H1 (cell line): ENCODE results near the gene CASP5. TPM values are rescaled to one million over a fixed set of nuclear protein-coding genes. Genes with fewer than 3 reads are reported as not detected.
"Not testable (repeated sequence)": the region's sequence is repeated elsewhere in the genome, so short reads cannot be mapped to it uniquely, and the experiment has no call there.

Experiments used
- CTCF ChIA-PET: fragments of 300-600 bp; sonication (Branson Sonifier 250); formaldehyde crosslinking; loops from one replicate; lab custom pipeline; 2021; ENCODE audit not compliant: partially characterized antibody; lab: Charles Lee
- POLR2A ChIA-PET: fragments of 300-600 bp; sonication (Branson Sonifier 250); formaldehyde crosslinking; loops from one replicate; lab custom pipeline; 2021; ENCODE audit warnings: inconsistent platforms; ENCODE audit not compliant: partially characterized antibody; lab: Charles Lee
- DNase-seq, 2 experiments: peaks; one replicate each; pipeline versions ENCODE4 v3.0.0 to v3.0.0-alpha.2; 2010 to 2022; ENCODE audit warnings: low spot score in 2 of 2, low read depth in 1 of 2, mixed read lengths in 1 of 2
- FAIRE-seq: peaks from 2 replicates; lab custom pipeline; 2011; peaks lifted over from hg19 to GRCh38; lab: Jason Lieb, UNC
- H2AFZ ChIP-seq: 2 replicates; pipeline ENCODE4 v1.8.1; 2012; ENCODE audit warnings: low read length, inconsistent platforms
- H2AK5ac ChIP-seq: 2 replicates; pipeline ENCODE4 v1.6.1; 2013; ENCODE audit warnings: low read depth, low read length
- H2BK120ac ChIP-seq: replicated peaks from 2 replicates; pipeline ENCODE3; 2013; ENCODE audit warnings: low read depth, low read length, inconsistent platforms
- H2BK12ac ChIP-seq: 2 replicates; pipeline ENCODE4 v1.6.1; 2013; ENCODE audit warnings: low read depth, low read length
- H2BK15ac ChIP-seq: 2 replicates; pipeline ENCODE4 v1.6.1; 2013; ENCODE audit warnings: low read length
- H2BK20ac ChIP-seq: 2 replicates; pipeline ENCODE4 v1.6.1; 2013; ENCODE audit warnings: low read length
- H2BK5ac ChIP-seq: 2 replicates; pipeline ENCODE4 v1.6.1; 2013; ENCODE audit warnings: low read depth, low read length
- H3K14ac ChIP-seq: 2 replicates; pipeline ENCODE4 v1.6.1; 2013; ENCODE audit warnings: inconsistent platforms; ENCODE audit not compliant: insufficient read length
- H3K18ac ChIP-seq: 2 replicates; pipeline ENCODE4 v1.6.1; 2013; ENCODE audit warnings: low read length; ENCODE audit errors: extremely low read depth
- H3K23ac ChIP-seq: 2 replicates; pipeline ENCODE4 v1.6.1; 2013; ENCODE audit warnings: inconsistent platforms; ENCODE audit not compliant: insufficient read length
- H3K23me2 ChIP-seq: 2 replicates; pipeline ENCODE4 v1.6.1; 2013; ENCODE audit warnings: low read depth, low read length
- H3K27ac ChIP-seq: 2 replicates; pipeline ENCODE4 v1.6.1; 2011; ENCODE audit warnings: low read depth, low read length, inconsistent platforms
- H3K27me3 ChIP-seq, 4 experiments: replicated peaks in 1 of 4; 1 replicate in 1 of 4; 2 replicates in 3 of 4; pipeline versions ENCODE4 v1.6.1 to v1.8.1; 2011 to 2013; ENCODE audit warnings: low read length in 3 of 4, mild to moderate bottlenecking in 3 of 4, inconsistent platforms in 2 of 4, mixed read lengths in 2 of 4, moderate library complexity in 1 of 4; ENCODE audit not compliant: control insufficient read depth in 3 of 4, insufficient read depth in 3 of 4; ENCODE audit errors: extremely low read depth in 1 of 4
- H3K36me3 ChIP-seq, 4 experiments: 2 replicates each; pipeline versions ENCODE4 v1.6.1 to v1.8.1; 2011 to 2013; ENCODE audit warnings: mild to moderate bottlenecking in 4 of 4, low read length in 3 of 4, moderate library complexity in 2 of 4, control low read depth in 1 of 4, inconsistent platforms in 1 of 4; ENCODE audit not compliant: insufficient read depth in 4 of 4, control insufficient read depth in 2 of 4
- H3K4ac ChIP-seq: replicated peaks from 2 replicates; pipeline ENCODE3; 2013; ENCODE audit warnings: low read length, low read depth, mixed read lengths, inconsistent platforms; ENCODE audit not compliant: insufficient read length
- H3K4me1 ChIP-seq, 4 experiments: replicated peaks in 1 of 4; 1 replicate in 1 of 4; 2 replicates in 3 of 4; pipeline versions ENCODE4 v1.6.1 to v1.8.1; 2011 to 2013; ENCODE audit warnings: low read length in 3 of 4, inconsistent platforms in 2 of 4, mixed read lengths in 1 of 4; ENCODE audit not compliant: insufficient read depth in 4 of 4, control insufficient read depth in 3 of 4
- H3K4me2 ChIP-seq, 2 experiments: 2 replicates each; pipeline versions ENCODE4 v1.6.1 to v1.8.1; 2011 to 2013; ENCODE audit warnings: low read depth in 2 of 2, low read length in 2 of 2, control low read depth in 1 of 2, inconsistent platforms in 1 of 2, mild to moderate bottlenecking in 1 of 2; ENCODE audit not compliant: insufficient read depth in 1 of 2
- H3K4me3 ChIP-seq, 4 experiments: fragments of 200-600, 300-600 bp in 1 of 4; sonication (generic), shearing (Covaris generic), sonication (Bioruptor Twin) in 1 of 4; 2 replicates each; pipeline versions ENCODE4 v1.5.1 to v1.8.1; 2011 to 2016; ENCODE audit warnings: low read length in 4 of 4, low read depth in 3 of 4, control low read depth in 2 of 4, inconsistent platforms in 2 of 4, mild to moderate bottlenecking in 2 of 4, mixed read lengths in 1 of 4, moderate library complexity in 1 of 4; ENCODE audit not compliant: insufficient read depth in 2 of 4; ENCODE audit errors: extremely low read depth in 1 of 4
- H3K56ac ChIP-seq: replicated peaks from 2 replicates; pipeline ENCODE3; 2013; ENCODE audit warnings: low read depth, mild to moderate bottlenecking, mixed read lengths, low read length, inconsistent platforms; ENCODE audit not compliant: insufficient read length
- H3K79me1 ChIP-seq: 2 replicates; pipeline ENCODE4 v1.6.1; 2013; ENCODE audit warnings: low read depth, low read length, control low read depth
- H3K79me2 ChIP-seq, 2 experiments: 2 replicates each; pipeline versions ENCODE4 v1.6.1 to v1.8.1; 2012 to 2013; ENCODE audit warnings: low read length in 2 of 2, mild to moderate bottlenecking in 2 of 2, inconsistent platforms in 1 of 2; ENCODE audit not compliant: insufficient read depth in 2 of 2, control insufficient read depth in 1 of 2
- H3K9ac ChIP-seq, 4 experiments: replicated peaks in 1 of 4; 1 replicate in 1 of 4; 2 replicates in 3 of 4; pipeline versions ENCODE4 v1.6.1 to v1.8.1; 2011 to 2013; ENCODE audit warnings: low read depth in 3 of 4, low read length in 3 of 4, control low read depth in 2 of 4, mild to moderate bottlenecking in 2 of 4, moderate library complexity in 2 of 4, inconsistent platforms in 1 of 4; ENCODE audit errors: extremely low read depth in 1 of 4
- H3K9me3 ChIP-seq, 2 experiments: 2 replicates each; pipeline versions ENCODE4 v1.6.1 to v1.8.1; 2012 to 2013; ENCODE audit warnings: mild to moderate bottlenecking in 2 of 2, moderate library complexity in 2 of 2, control low read depth in 1 of 2, inconsistent platforms in 1 of 2, low read depth in 1 of 2, low read length in 1 of 2, mixed read lengths in 1 of 2; ENCODE audit not compliant: insufficient read depth in 2 of 2
- H4K20me1 ChIP-seq, 2 experiments: replicated peaks in 1 of 2; 2 replicates each; pipeline versions ENCODE3 to v1.8.1; 2011 to 2013; ENCODE audit warnings: inconsistent platforms in 2 of 2, low read length in 2 of 2, mild to moderate bottlenecking in 1 of 2; ENCODE audit not compliant: insufficient read depth in 2 of 2, control insufficient read depth in 1 of 2
- H4K5ac ChIP-seq: 2 replicates; pipeline ENCODE4 v1.6.1; 2013; ENCODE audit warnings: low read length, low read depth, mixed read lengths, inconsistent platforms; ENCODE audit not compliant: insufficient read length
- H4K8ac ChIP-seq: 2 replicates; pipeline ENCODE4 v1.8.0; 2013; ENCODE audit warnings: mild to moderate bottlenecking, moderate library complexity, low read length, inconsistent platforms; ENCODE audit not compliant: insufficient read depth; ENCODE audit errors: extremely low read depth
- H4K91ac ChIP-seq: replicated peaks from 2 replicates; pipeline ENCODE3; 2013; ENCODE audit warnings: low read length, mixed read lengths, inconsistent platforms; ENCODE audit not compliant: insufficient read length
- WGBS, 2 experiments: shearing (Covaris generic) in 1 of 2; methylation state at CpG; one replicate each; pipeline versions ENCODE4 v1.1.6 to v1.1.7; 2013 to 2015; ENCODE audit warnings: low lambda C conversion rate in 2 of 2, mixed read lengths in 2 of 2, inconsistent platforms in 1 of 2, low coverage in 1 of 2, missing lambda C conversion rate in 1 of 2; ENCODE audit not compliant: insufficient replicate concordance in 2 of 2, insufficient coverage in 1 of 2, insufficient read length in 1 of 2; ENCODE audit errors: extremely low coverage in 1 of 2, missing lambda C conversion rate in 1 of 2; 5-methylcytosine and 5-hydroxymethylcytosine counted together
- polyA plus RNA-seq, 7 experiments: library from polyadenylated mRNA; depleted of rRNA in 3 of 7; stranded (reverse) in 5 of 7; unstranded in 2 of 7; fragments of >200 nt in 5 of 7; fragments of 200-250 nt in 2 of 7; gene quantifications; 1 replicate in 5 of 7; 2 replicates in 1 of 7; 4 replicates in 1 of 7; pipeline versions ENCODE4 v1.2.1 to v1.2.3, GENCODE V29; 2011 to 2013; ENCODE audit warnings: missing spikeins in 2 of 7, mixed read lengths in 2 of 7
- total RNA-seq: library from RNA; stranded (reverse); fragmentation: NEBNext Ultra II Directional; extraction: Animal tissue kit (Norgen Biotek cat#: 25700); gene quantifications from 2 replicates; pipeline ENCODE4 v1.2.1, GENCODE V29; 2021

CASP5 gene
- total and polyA plus RNA-seq, 2 of the 8 experiments (the other 6 are each of a cell fraction or from before 2014, with no cell fraction given) = not detected

DNA sequence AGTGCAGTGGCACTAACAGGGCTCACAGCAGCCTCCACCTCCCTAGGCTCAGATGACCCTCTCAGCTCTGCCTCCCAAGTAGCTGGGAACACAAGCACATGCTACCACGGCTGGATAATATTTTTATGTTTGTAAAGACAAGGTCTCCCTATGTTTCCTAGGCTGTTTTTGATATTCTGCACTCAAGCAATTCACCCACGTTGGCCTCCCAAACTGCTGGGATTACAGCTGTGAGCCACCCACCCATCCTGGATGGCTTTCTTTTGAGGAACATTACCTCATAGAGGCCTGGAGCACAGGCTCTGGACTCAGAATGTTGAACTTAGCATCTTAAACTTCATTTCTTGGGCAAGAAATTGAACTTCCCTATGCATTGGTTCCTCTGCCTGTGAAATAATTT lies 49.1 kb upstream of the CASP5 start:
- H2AFZ ChIP-seq, H3K79me2 ChIP-seq, H3K23me2 ChIP-seq, H3K79me1 ChIP-seq, FAIRE-seq, H4K5ac ChIP-seq, H3K23ac ChIP-seq, H3K4ac ChIP-seq, CTCF ChIA-PET, H3K9ac ChIP-seq, H3K27me3 ChIP-seq, H2BK12ac ChIP-seq, H3K4me1 ChIP-seq, H4K8ac ChIP-seq, H4K20me1 ChIP-seq, H3K18ac ChIP-seq, H2BK120ac ChIP-seq, H2BK5ac ChIP-seq, H3K27ac ChIP-seq, H4K91ac ChIP-seq, H2AK5ac ChIP-seq, POLR2A ChIA-PET, H3K14ac ChIP-seq, H2BK15ac ChIP-seq, H3K4me2 ChIP-seq, H3K36me3 ChIP-seq, H3K56ac ChIP-seq, H3K4me3 ChIP-seq, H3K9me3 ChIP-seq, DNase-seq, H2BK20ac ChIP-seq: not testable (repeated sequence)
- WGBS, 2 experiments = 89% methylated on average over 1 of the region's 2 CpGs; no CpG with 5 or more reads in 1 of the 2 experiments
